Thyroid gland (tissue), 4 donors: ENCODE data around the gene PLCB4. TPM values are rescaled to one million over a fixed set of nuclear protein-coding genes. Genes with fewer than 3 reads are reported as not detected.
A peak's percentile ranks its signal among the peaks of the same experiment; 100 is the strongest.

Experiments
- DNase-seq, 2 donors: peaks; one replicate each; pipeline ENCODE4 v3.0.0-alpha.2; 2019
- H3K27ac ChIP-seq, 3 donors: fragments of 200-600 bp; sonication (generic); 1 replicate in 2 of 3; 2 replicates in 1 of 3; pipeline ENCODE4 v1.5.1; 2016 to 2019; ENCODE audit warnings: mild to moderate bottlenecking in 1 of 3, moderate library complexity in 1 of 3
- H3K27me3 ChIP-seq: fragments of 200-600 bp; sonication (generic); one replicate; pipeline ENCODE4 v1.5.1; 2019
- H3K36me3 ChIP-seq, 2 donors: fragments of 200-600 bp; sonication (generic); one replicate each; pipeline ENCODE4 v1.5.1; 2016 to 2019
- H3K4me1 ChIP-seq, 2 donors: fragments of 200-600 bp; sonication (generic); one replicate each; pipeline ENCODE4 v1.5.1; 2017 to 2019
- H3K4me3 ChIP-seq, 3 donors: fragments of 200-600 bp; sonication (generic); replicated peaks in 1 of 3; 1 replicate in 2 of 3; 2 replicates in 1 of 3; pipeline ENCODE4 v1.5.1; 2016; ENCODE audit warnings: mild to moderate bottlenecking in 1 of 3
- H3K9me3 ChIP-seq: fragments of 200-600 bp; sonication (generic); one replicate; pipeline ENCODE4 v1.5.1; 2017
- CTCF ChIP-seq, 6 experiments: fragments of 200-600 bp in 3 of 6; fragments of 450-650 bp in 3 of 6; sonication (generic) in 3 of 6; IDR thresholded peaks; one replicate each; pipeline ENCODE4 v1.5.1; 2016 to 2019; ENCODE audit warnings: antibody characterized with exemption in 6 of 6, mild to moderate bottlenecking in 2 of 6, inconsistent platforms in 1 of 6, moderate library complexity in 1 of 6
- POLR2A ChIP-seq, 2 donors: fragments of 450-650 bp; IDR thresholded peaks; one replicate each; pipeline ENCODE4 v1.6.1; 2017; ENCODE audit warnings: antibody characterized with exemption in 2 of 2, mild to moderate bottlenecking in 2 of 2, moderate library complexity in 1 of 2
- WGBS, 2 donors: methylation state at CpG; one replicate each; pipeline ENCODE4 v1.1.5; 2017; 5-methylcytosine and 5-hydroxymethylcytosine counted together
- intact Hi-C: fragments of 100-400 bp; cut with DNase I; formaldehyde crosslinking; loops from one replicate; pipeline ENCODE4 v1.15.1; 2023
- total RNA-seq, 4 donors: library from RNA; depleted of rRNA; stranded (reverse); fragments of >200 nt; gene quantifications; one replicate each; pipeline ENCODE4 v1.2.3, GENCODE V29; 2016

The PLCB4 gene
- total RNA-seq, 4 donors from 2014 or later: 50.9 to 77.9 (median 67.9) TPM

DNA sequence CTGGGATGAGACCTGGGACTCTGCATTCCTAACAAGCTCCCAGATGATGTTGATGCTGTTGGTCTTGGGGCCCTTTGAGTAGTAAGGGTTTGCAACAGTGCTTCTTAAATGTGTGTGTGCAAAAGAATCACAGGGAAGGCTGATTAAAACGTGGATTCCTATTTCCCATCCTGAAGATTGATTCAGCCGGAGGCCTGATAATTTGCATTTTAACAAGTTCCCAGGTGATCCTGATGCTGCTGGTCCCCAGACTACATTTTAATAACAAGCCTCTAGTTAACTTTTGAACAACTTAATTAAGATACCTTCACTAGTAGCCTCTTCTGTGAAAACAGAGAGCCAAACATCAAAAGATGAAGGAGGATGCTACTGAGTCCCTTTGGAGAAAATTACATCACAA, 289.1 kb downstream of the PLCB4 start:
- Histone ChIP-seq H3K27me3 (no peaks in the 10 kb centered on the region), H3K27ac (no peak overlapping the region), H3K36me3 (no peaks in the 10 kb centered on the region), H3K4me1 (peaks cover 8 to 36% of the 10 kb centered on the region in 2 donors), H3K4me3 (no peak overlapping the region), H3K9me3 (no peaks in the 10 kb centered on the region)
- intact Hi-C loops: loop anchor here (5.0 kb wide), 1 partner anchor 506 kb away; no protein-coding TSS in a partner anchor
- TF ChIP-seq POLR2A (IDR thresholded peaks at IDR 0.05): no peak
- TF ChIP-seq CTCF (IDR thresholded peaks at IDR 0.05): no peak
- WGBS, 2 donors: 88 to 93% methylated on average over 2 of the region's 2 CpGs
- DNase-seq: no peak

DNA sequence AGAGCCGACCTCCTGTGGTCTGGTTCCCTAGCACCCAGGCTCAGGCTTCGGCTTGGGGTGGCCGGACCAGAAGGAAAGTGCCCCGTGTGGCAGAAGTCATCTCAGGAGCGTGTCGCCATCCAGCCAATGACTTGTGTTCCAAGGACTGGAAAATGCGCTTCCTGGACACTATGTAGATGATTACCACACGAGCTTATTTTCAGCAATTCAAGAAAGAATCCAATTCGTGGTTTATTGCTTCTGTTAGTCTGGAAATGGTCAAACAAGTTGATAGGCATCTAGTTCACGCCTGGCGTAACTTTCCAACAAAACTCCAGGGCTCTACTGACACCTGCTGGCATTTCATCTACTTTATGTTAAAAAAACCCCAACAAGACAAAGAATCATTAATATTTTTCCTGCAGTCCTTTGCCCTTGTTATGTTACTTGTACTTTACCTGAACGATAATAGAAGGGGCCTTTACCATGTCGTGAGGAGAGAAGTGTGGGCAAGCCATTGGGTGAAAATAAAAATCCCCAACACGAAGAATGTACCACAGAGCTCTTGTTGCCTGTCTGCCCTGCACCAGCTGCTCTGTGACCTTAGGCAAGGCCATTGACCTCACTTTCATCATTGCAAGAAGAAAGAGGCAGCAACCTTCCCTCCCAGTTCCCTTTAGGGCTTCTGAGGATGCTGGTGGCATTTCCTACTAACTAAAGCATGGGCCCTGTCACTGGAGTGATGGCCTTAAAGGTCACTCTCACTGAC, 290.8 kb downstream of the PLCB4 start:
- H3K27ac ChIP-seq: peak overlapping the region in 2 of 3 donors; percentile 8 to 21
- intact Hi-C loops: loop anchor here (5.0 to 10.0 kb wide), 3 partner anchors 507 to 605 kb away; no protein-coding TSS in a partner anchor
- no peak overlapping the region for H3K4me3 ChIP-seq
- no peaks in the 10 kb centered on the region for H3K36me3 ChIP-seq
- peak; percentile 50 to 63 for DNase-seq
- H3K9me3 ChIP-seq: no peaks in the 10 kb centered on the region
- H3K4me1 ChIP-seq: peaks cover 7 to 33% of the 10 kb centered on the region in 2 donors
- peak in 5 of 6 experiments; percentile 47 to 72 (median 60) for TF ChIP-seq CTCF (IDR thresholded peaks at IDR 0.05)
- TF ChIP-seq POLR2A (IDR thresholded peaks at IDR 0.05): no peak
- 44 to 45% methylated on average over 14 of the region's 14 CpGs for WGBS, 2 donors
- no peaks in the 10 kb centered on the region for H3K27me3 ChIP-seq

- Histone ChIP-seq H3K36me3 (no peaks in the 10 kb centered on the region), H3K27ac (peak overlapping the region in 1 of 3 donors; percentile 21), H3K27me3 (no peaks in the 10 kb centered on the region), H3K4me3 (no peak overlapping the region), H3K4me1 (peaks cover 7 to 33% of the 10 kb centered on the region in 2 donors), H3K9me3 (no peaks in the 10 kb centered on the region)
- TF ChIP-seq CTCF (IDR thresholded peaks at IDR 0.05) (no peak), POLR2A (IDR thresholded peaks at IDR 0.05) (no peak)
- intact Hi-C loops: loop anchor here (10.0 kb wide), 2 partner anchors 576 to 606 kb away; no protein-coding TSS in a partner anchor
- WGBS, 2 donors: 83 to 90% methylated on average over 1 of the region's 1 CpG
- DNase-seq: no peak
These were observed 291.5 kb downstream of the PLCB4 start for GRCh38 chr20:9360431-9360830.

- intact Hi-C loops: loop anchor here (10.0 kb wide), 2 partner anchors 579 to 609 kb away; no protein-coding TSS in a partner anchor
- Histone ChIP-seq H3K36me3 (no peaks in the 10 kb centered on the region), H3K27ac (no peak overlapping the region), H3K27me3 (no peaks in the 10 kb centered on the region), H3K4me3 (no peak overlapping the region), H3K9me3 (no peaks in the 10 kb centered on the region), H3K4me1 (peaks cover 7 to 38% of the 10 kb centered on the region in 2 donors)
- no peak for DNase-seq
- WGBS, 2 donors: 83 to 97% methylated on average over 2 of the region's 2 CpGs
- no peak for TF ChIP-seq CTCF (IDR thresholded peaks at IDR 0.05)
- TF ChIP-seq POLR2A (IDR thresholded peaks at IDR 0.05): no peak
These were observed 294.8 kb downstream of the PLCB4 start for GRCh38 chr20:9363673-9364072.

GRCh38 chr20:9367328-9367727, 298.4 kb downstream of the PLCB4 start:
- DNase-seq: no peak
- H3K27ac ChIP-seq: no peak overlapping the region
- H3K27me3 ChIP-seq: no peaks in the 10 kb centered on the region
- H3K36me3 ChIP-seq: no peaks in the 10 kb centered on the region
- TF ChIP-seq POLR2A (IDR thresholded peaks at IDR 0.05): no peak
- TF ChIP-seq CTCF (IDR thresholded peaks at IDR 0.05): no peak
- H3K4me3 ChIP-seq: no peak overlapping the region
- intact Hi-C loops: loop anchor here (10.0 kb wide), 2 partner anchors 583 to 613 kb away; no protein-coding TSS in a partner anchor
- H3K9me3 ChIP-seq: no peaks in the 10 kb centered on the region
- H3K4me1 ChIP-seq: peaks cover 11 to 31% of the 10 kb centered on the region in 2 donors
